K562 (cell line): ENCODE results near the gene FLT1. TPM values are rescaled to one million over a fixed set of nuclear protein-coding genes. Genes with fewer than 3 reads are reported as not detected.

Source experiments
- ATAC-seq: fragments of 200-7000 bp; cut with Tn5 transposase; 3 replicates; pipeline ENCODE4 v1.9.1; 2020; ENCODE audit warnings: moderate library complexity
- BruUV-seq: library from RNA; stranded (reverse); fragments of 400-500 nt; replicated peaks from 2 replicates; lab custom pipeline; 2021; lab: Mats Ljungman, UMichigan
- CTCF ChIA-PET: fragments of 300-600 bp; formaldehyde crosslinking; extraction: SDS; loops from one replicate; lab custom pipeline; 2021; ENCODE audit warnings: low intra/inter-chr PET ratio; lab: Yijun Ruan, JAX
- POLR2A ChIA-PET: fragments of 300-600, 350-650 bp; sonication (Branson Sonifier 250); formaldehyde crosslinking; extraction: SDS; loops from one replicate; lab custom pipeline; 2021; ENCODE audit warnings: antibody characterized with exemption, inconsistent platforms; lab: Yijun Ruan, JAX
- DNase-seq, 4 experiments: peaks; one replicate each; pipeline versions ENCODE4 v3.0.0 to v3.0.0-alpha.2; 2011 to 2018; ENCODE audit warnings: low spot score in 3 of 4, mixed read lengths in 3 of 4; ENCODE audit errors: extremely low read depth in 1 of 4
- FAIRE-seq: peaks from 2 replicates; lab custom pipeline; 2011; peaks lifted over from hg19 to GRCh38; lab: Jason Lieb, UNC
- H2AFZ ChIP-seq: 2 replicates; pipeline ENCODE4 v1.6.0; 2011; ENCODE audit warnings: low read depth, low read length, control low read depth, inconsistent platforms
- H3K27ac ChIP-seq: fragments of 200-600 bp; 3 replicates; pipeline ENCODE4 v1.8.0; 2011; ENCODE audit warnings: low read depth, mild to moderate bottlenecking, control low read depth, inconsistent platforms, low read length, moderate library complexity, mixed read lengths; ENCODE audit errors: extremely low read depth
- H3K27me3 ChIP-seq, 2 experiments: fragments of 300-600 bp in 1 of 2; 2 replicates in 1 of 2; 3 replicates in 1 of 2; pipeline versions ENCODE4 v1.6.0 to v1.8.0; 2011; ENCODE audit warnings: inconsistent platforms in 2 of 2, low read length in 2 of 2, mild to moderate bottlenecking in 1 of 2, mixed read lengths in 1 of 2, moderate library complexity in 1 of 2; ENCODE audit not compliant: control insufficient read depth in 2 of 2, insufficient read depth in 2 of 2
- H3K36me3 ChIP-seq: fragments of 300-600 bp; 3 replicates; pipeline ENCODE4 v1.8.0; 2011; ENCODE audit warnings: mild to moderate bottlenecking, low read length, inconsistent platforms; ENCODE audit not compliant: control insufficient read depth, insufficient read depth
- H3K4me1 ChIP-seq, 2 experiments: fragments of 200-600 bp in 1 of 2; replicated peaks in 1 of 2; 2 replicates in 1 of 2; 3 replicates in 1 of 2; pipeline versions ENCODE4 v1.5.1 to v1.8.0; 2011; ENCODE audit warnings: inconsistent platforms in 2 of 2, low read length in 2 of 2, mild to moderate bottlenecking in 1 of 2, mixed read lengths in 1 of 2, moderate library complexity in 1 of 2; ENCODE audit not compliant: control insufficient read depth in 2 of 2, insufficient read depth in 2 of 2
- H3K4me2 ChIP-seq: 2 replicates; pipeline ENCODE4 v1.6.1; 2011; ENCODE audit warnings: low read length, control low read depth, inconsistent platforms, mixed read lengths; ENCODE audit not compliant: insufficient read depth
- H3K4me3 ChIP-seq: fragments of 200-600 bp; sonication (generic), shearing (Covaris generic); 2 replicates; pipeline ENCODE4 v1.5.1; 2016; ENCODE audit warnings: control low read depth, inconsistent platforms
- H3K79me2 ChIP-seq: fragments of 200-600 bp; 3 replicates; pipeline ENCODE4 v1.8.0; 2011; ENCODE audit warnings: low read length, inconsistent platforms; ENCODE audit not compliant: control insufficient read depth, insufficient read depth
- H3K9ac ChIP-seq, 2 experiments: 2 replicates each; pipeline versions ENCODE4 v1.6.0 to v1.6.1; 2011; ENCODE audit warnings: low read depth in 2 of 2, low read length in 2 of 2, control low read depth in 1 of 2, inconsistent platforms in 1 of 2, mild to moderate bottlenecking in 1 of 2, mixed read lengths in 1 of 2; ENCODE audit not compliant: insufficient read depth in 1 of 2
- H3K9me1 ChIP-seq: one replicate; pipeline ENCODE4 v1.6.0; 2011; ENCODE audit warnings: inconsistent platforms, mild to moderate bottlenecking, low read length, moderate library complexity; ENCODE audit not compliant: control insufficient read depth, insufficient read depth
- H3K9me3 ChIP-seq: replicated peaks from 2 replicates; pipeline ENCODE4 v1.5.1; 2011; ENCODE audit warnings: low read depth, low read length, inconsistent platforms; ENCODE audit not compliant: control insufficient read depth, insufficient read depth
- H4K20me1 ChIP-seq: replicated peaks from 2 replicates; pipeline ENCODE4 v1.6.1; 2011; ENCODE audit warnings: low read length, inconsistent platforms, mixed read lengths; ENCODE audit not compliant: control insufficient read depth, insufficient read depth
- ARHGAP35 ChIP-seq: fragments of 450-650 bp; IDR thresholded peaks from 2 replicates; pipeline ENCODE4 v1.6.1; 2018; ENCODE audit not compliant: partially characterized antibody
- CUX1 ChIP-seq: fragments of 200-800 bp; sonication (Bioruptor generic); IDR thresholded peaks from 2 replicates; pipeline ENCODE4 v1.6.1; 2016; ENCODE audit warnings: missing genetic modification characterization, missing compliant biosample characterization
- RBM25 ChIP-seq: fragments of 200-400 bp; formaldehyde crosslinking; IDR thresholded peaks from 2 replicates; pipeline ENCODE4 v1.6.1; 2018; ENCODE audit warnings: low read length, low read depth, moderate library complexity; ENCODE audit not compliant: severe bottlenecking
- SMARCA4 ChIP-seq: fragments of 450-650 bp; IDR thresholded peaks from 2 replicates; pipeline ENCODE4 v1.6.1; 2016
- SPI1 ChIP-seq: IDR thresholded peaks from 2 replicates; pipeline ENCODE4 v1.6.1; 2011; ENCODE audit warnings: low read depth, low read length, control low read depth, borderline replicate concordance
- TARDBP ChIP-seq: fragments of 450-650 bp; IDR thresholded peaks from 2 replicates; pipeline ENCODE4 v1.6.1; 2016
- TRIM24 ChIP-seq, 2 experiments: fragments of 450-650 bp; IDR thresholded peaks; 2 replicates each; pipeline ENCODE4 v1.6.1; 2016
- ZNF253 ChIP-seq: fragments of 250-450 bp; sonication (Bioruptor Pico); conservative IDR thresholded peaks from 2 replicates; pipeline ENCODE4 v1.6.1; 2021; ENCODE audit warnings: mild to moderate bottlenecking
- ZNF76 ChIP-seq: fragments of 250-450 bp; sonication (Bioruptor Pico); IDR thresholded peaks from 2 replicates; pipeline ENCODE4 v1.4.0; 2020; ENCODE audit warnings: mild to moderate bottlenecking, moderate library complexity, borderline replicate concordance
- in situ Hi-C: fragments of 300-500 bp; cut with MboI; formaldehyde crosslinking; loops from 4 replicates; pipeline ENCODE4 v1.15.0; 2018; ENCODE audit warnings: inconsistent platforms, mixed read lengths
- intact Hi-C: fragments of 100-400 bp; cut with micrococcal nuclease; formaldehyde crosslinking; loops from 2 replicates; pipeline ENCODE4 v1.14.2; 2022
- polyA plus RNA-seq, 8 experiments: library from polyadenylated mRNA; depleted of rRNA in 4 of 8; stranded (reverse) in 5 of 8; unstranded in 3 of 8; fragments of >200 nt; fragmentation: Nextera tagmentation in 2 of 8; fragmentation: Illumina TruSeq in 1 of 8; extraction: Ambion mirVana in 2 of 8; extraction: Trizol in 1 of 8; gene quantifications; 2 replicates each; pipeline versions ENCODE4 v1.2.1 to v1.2.3, GENCODE V29; 2011 to 2014; ENCODE audit warnings: inconsistent platforms in 1 of 8, missing spikeins in 1 of 8
- total RNA-seq, 7 experiments: library from RNA; depleted of rRNA in 6 of 7; stranded (reverse); fragments of >200 nt in 6 of 7; fragmentation: Illumina TruSeq in 2 of 7; extraction: Trizol in 2 of 7; gene quantifications; 2 replicates each; pipeline versions ENCODE4 v1.2.1 to v1.2.3, GENCODE V29; 2011 to 2021; ENCODE audit warnings: low replicate concordance in 1 of 7

FLT1 gene
- total and polyA plus RNA-seq, 9 of the 15 experiments (the other 6 are each of a cell fraction or from before 2014, with no cell fraction given), result 0.01 to 2.0 (median 0.22) TPM

- Histone ChIP-seq H3K9ac (no peak overlapping the region), H3K27me3 (no peaks in the 10 kb centered on the region), H3K79me2 (no peaks in the 10 kb centered on the region), H3K4me1 (peaks cover 0 to 6% of the 10 kb centered on the region in 2 experiments; a peak in 2 of 5 replicates), H3K27ac (no peak overlapping the region), H3K9me1 (no peaks in the 10 kb centered on the region), H3K36me3 (no peaks in the 10 kb centered on the region), H3K4me3 (no peak overlapping the region), H3K4me2 (no peak overlapping the region), H4K20me1 (no peaks in the 10 kb centered on the region), H3K9me3 (no peaks in the 10 kb centered on the region), H2AFZ (no peak overlapping the region)
- no peak for ATAC-seq
- BruUV-seq, result no TSS peak
- TF ChIP-seq RBM25 (peak; percentile 69), ZNF253 (CRISPR knock-in tag) (no peak), SPI1 (peak; percentile 24; the same call in 1 of the 2 replicates), TARDBP (no peak), TRIM24 (IDR thresholded peaks at IDR 0.05) (0 out of 4 replicates have a peak, but pooled peaks of 1 of the 2 experiments have one; percentile 13), SMARCA4 (no peak), CUX1 (CRISPR knock-in tag) (no peak), ARHGAP35 (no peak), ZNF76 (no peak)
- in situ Hi-C loops (no loop called here), intact Hi-C loops (no loop called here)
- POLR2A ChIA-PET, result no interaction called here
- CTCF ChIA-PET, result no interaction called here
- no peak for DNase-seq
- FAIRE-seq, result no peak
Observed at GRCh38 chr13:28447989-28448388, 46.9 kb downstream of the FLT1 start.
